SKM-1 treated with dmso at 0.1 percent for 144 hours (cell line): ENCODE results near the gene PRSS57.

Source experiments
- DNase-seq: peaks from one replicate; lab custom pipeline; 2025; ENCODE audit not compliant: unreplicated experiment; lab: John Stamatoyannopoulos, UW

The PRSS57 gene

DNA sequence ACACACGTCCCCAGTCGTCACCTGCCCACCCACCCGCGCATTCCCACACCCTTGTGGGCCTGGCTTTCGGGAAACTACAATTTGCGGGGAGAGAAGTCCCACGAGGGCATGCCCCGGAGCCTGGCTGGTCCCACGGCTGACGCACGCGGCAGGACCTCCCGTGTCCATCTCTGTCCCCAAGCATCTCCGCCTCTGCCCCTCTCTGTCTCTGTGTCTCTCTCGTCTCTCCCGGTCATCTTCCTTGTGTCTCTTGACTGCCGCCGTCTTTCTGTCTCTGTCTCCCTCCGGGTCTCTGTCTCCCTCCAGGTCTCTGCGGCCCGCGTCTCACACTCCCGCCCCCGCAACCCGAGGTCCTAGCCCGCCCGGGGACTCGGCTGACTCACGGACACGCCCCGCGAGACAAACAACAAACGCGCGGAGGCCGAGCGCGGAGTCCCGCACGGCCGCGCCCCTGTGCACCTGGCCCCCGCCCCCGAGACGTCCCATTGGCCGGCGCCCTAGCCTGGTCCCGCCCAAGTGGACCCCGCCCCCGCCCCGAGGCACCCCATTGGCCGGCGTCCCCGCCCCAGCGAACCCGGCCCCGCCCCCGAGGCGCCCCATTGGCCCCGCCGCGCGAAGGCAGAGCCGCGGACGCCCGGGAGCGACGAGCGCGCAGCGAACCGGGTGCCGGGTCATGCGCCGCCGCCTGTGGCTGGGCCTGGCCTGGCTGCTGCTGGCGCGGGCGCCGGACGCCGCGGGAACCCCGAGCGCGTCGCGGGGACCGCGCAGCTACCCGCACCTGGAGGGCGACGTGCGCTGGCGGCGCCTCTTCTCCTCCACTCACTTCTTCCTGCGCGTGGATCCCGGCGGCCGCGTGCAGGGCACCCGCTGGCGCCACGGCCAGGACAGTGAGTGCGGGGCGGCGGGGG lies 55.7 kb downstream of the PRSS57 start, which contains the start of gene FGF22:
TSS of gene FGF22 (plus strand) at position 627 of the 908 bp plus-strand sequence. CDS start at position 674, 47 bp downstream.
- peak; percentile 64 for DNase-seq

DNA sequence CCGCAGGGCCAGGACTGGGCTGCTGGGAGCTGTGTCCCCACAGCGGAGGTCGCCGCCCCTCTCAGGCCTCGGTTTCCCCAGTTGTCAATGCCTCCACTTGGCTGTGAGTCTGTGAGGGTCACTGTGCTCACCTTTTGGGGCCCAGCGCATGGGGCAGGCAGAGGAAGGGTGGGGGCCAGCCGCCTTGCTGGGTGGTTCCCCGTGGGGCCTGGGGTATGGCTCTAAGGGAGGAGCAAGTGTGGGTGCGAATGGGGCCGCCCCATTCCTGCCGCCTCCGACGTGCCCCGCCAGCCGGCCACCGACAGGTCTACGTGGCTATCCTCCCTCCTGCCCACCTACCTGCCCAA lies 56.4 kb downstream of the PRSS57 start:
- DNase-seq = no peak
